Mucosa of descending colon (tissue), 3 donors: ENCODE measurements around the gene RAMP1. TPM values are rescaled to one million over a fixed set of nuclear protein-coding genes. Genes with fewer than 3 reads are reported as not detected.

Experiments
- ATAC-seq: fragments of 200-7000 bp; cut with Tn5 transposase; one replicate; pipeline ENCODE4 v1.9.1; 2020; ENCODE audit warnings: mild to moderate bottlenecking, moderate library complexity
- DNase-seq, 3 donors: peaks; one replicate each; pipeline ENCODE4 v3.0.0-alpha.2; 2020
- H3K36me3 ChIP-seq: fragments of 200-600 bp; one replicate; pipeline ENCODE4 v1.8.0; 2021; ENCODE audit warnings: low read depth, mild to moderate bottlenecking
- H3K4me1 ChIP-seq: fragments of 200-600 bp; one replicate; pipeline ENCODE4 v1.8.0; 2021; ENCODE audit warnings: low read depth, mild to moderate bottlenecking
- H3K4me3 ChIP-seq: fragments of 200-600 bp; one replicate; pipeline ENCODE4 v1.8.0; 2021; ENCODE audit warnings: mild to moderate bottlenecking
- H3K9me3 ChIP-seq: fragments of 200-600 bp; one replicate; pipeline ENCODE4 v1.8.0; 2021; ENCODE audit warnings: mild to moderate bottlenecking
- CTCF ChIP-seq: fragments of 200-600 bp; IDR thresholded peaks from one replicate; pipeline ENCODE4 v1.8.0; 2022; ENCODE audit warnings: antibody characterized with exemption, mild to moderate bottlenecking
- intact Hi-C, 2 donors: fragments of 100-400 bp; cut with DNase I in 1 of 2; cut with micrococcal nuclease in 1 of 2; formaldehyde crosslinking; loops; one replicate each; pipeline versions ENCODE4 v1.11.0 to v1.11.1; 2022; cut with DNase I, micrococcal nuclease
- total RNA-seq, 3 donors: library from RNA; stranded (reverse); fragmentation: NEBNext Ultra II Directional in 2 of 3; extraction: Animal tissue kit (Norgen Biotek cat#: 25700) in 2 of 3; gene quantifications; one replicate each; pipeline versions ENCODE4 v1.2.1 to v1.2.4, GENCODE V29; 2021 to 2023
- donor health status: DM: no; HTN: no; CAD: no; lungs with moderate emphysema.
- donor health status: DM: no; HTN: no; CAD: no.
- donor health status: DM: no; HTN: yes; CAD: no.

The RAMP1 gene
- total RNA-seq, 3 donors from 2014 or later: 4.9 to 154 (median 10.9) TPM

DNA sequence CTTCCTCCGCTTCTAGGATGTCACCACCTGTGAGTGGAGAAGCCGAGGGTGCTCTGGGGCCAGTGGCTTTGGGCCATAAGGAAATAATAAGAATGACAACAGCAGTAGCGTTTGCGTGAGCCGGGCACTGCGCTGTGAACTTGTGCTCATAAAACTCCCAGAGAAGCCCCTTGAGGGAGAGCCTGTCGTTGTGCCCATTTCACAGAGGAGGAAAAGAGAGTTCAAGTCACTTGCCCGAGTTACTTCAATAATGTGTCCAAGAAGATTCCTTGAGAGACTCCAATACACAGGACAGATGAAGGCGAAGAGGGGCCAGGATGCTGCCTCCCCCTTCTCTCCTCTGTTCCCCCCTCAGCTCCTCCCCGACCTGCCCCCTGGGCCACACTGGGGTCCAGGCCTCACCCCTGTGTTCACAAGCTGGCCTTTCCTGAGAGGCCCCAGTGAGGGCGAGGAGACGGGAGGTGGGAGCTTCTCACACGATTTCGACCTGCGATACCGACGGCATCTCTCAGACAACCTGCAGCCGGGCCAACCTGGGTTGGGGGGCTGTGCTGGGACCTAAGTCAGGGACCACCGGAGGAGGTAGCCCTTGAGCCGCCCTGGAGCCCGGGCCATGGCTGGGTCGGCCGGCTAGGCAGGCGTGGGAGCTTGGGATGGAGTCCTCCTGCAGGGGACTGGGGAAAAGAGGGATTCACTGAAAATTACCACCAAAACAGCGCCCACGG, 53.9 kb downstream of the RAMP1 start:
- ATAC-seq: no peak
- TF ChIP-seq CTCF: no peak
- Histone ChIP-seq H3K9me3 (no peaks in the 10 kb centered on the region), H3K4me3 (no peak overlapping the region), H3K4me1 (no peaks in the 10 kb centered on the region), H3K36me3 (no peaks in the 10 kb centered on the region)
- intact Hi-C loops: no loop called here
- DNase-seq: no peak

DNA sequence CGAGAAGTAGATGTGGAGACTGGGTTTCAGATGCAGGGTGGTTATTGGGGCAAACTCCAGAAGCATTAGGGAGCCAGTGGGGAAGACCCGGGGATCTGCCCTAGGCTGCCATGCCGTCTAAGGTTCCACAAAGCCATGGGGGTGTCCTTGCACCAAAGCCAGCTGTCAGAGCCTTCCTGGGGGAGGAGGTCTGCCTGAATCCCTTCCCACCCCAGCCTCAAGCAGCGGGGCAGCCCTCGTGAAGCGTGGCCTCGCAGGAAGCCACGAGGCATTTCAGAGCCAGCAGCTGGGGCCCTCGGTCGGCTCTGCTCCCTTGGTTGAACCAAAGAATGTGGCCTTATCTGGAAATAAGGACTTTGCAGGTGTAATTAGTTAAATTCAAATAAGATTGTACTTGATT, 56.2 kb downstream of the RAMP1 start:
- no peaks in the 10 kb centered on the region for H3K4me1 ChIP-seq
- intact Hi-C loops: no loop called here
- no peak for TF ChIP-seq CTCF
- DNase-seq (peak in 1 of 3 donors; percentile 25), ATAC-seq (no peak)
- H3K36me3 ChIP-seq: no peaks in the 10 kb centered on the region
- H3K4me3 ChIP-seq: no peak overlapping the region
- no peaks in the 10 kb centered on the region for H3K9me3 ChIP-seq

- H3K4me1 ChIP-seq: no peaks in the 10 kb centered on the region
- no peak for TF ChIP-seq CTCF
- H3K9me3 ChIP-seq: no peaks in the 10 kb centered on the region
- no peak for ATAC-seq
- DNase-seq: peak in 1 of 3 donors; percentile 20
- H3K4me3 ChIP-seq: no peak overlapping the region
- no peaks in the 10 kb centered on the region for H3K36me3 ChIP-seq
- intact Hi-C loops: no loop called here
Measured at GRCh38 chr2:237916296-237916695, 56.9 kb downstream of the RAMP1 start.

- ATAC-seq: no peak
- intact Hi-C loops: no loop called here
Measured at GRCh38 chr2:237917696-237918374, 58.4 kb downstream of the RAMP1 start.

DNA sequence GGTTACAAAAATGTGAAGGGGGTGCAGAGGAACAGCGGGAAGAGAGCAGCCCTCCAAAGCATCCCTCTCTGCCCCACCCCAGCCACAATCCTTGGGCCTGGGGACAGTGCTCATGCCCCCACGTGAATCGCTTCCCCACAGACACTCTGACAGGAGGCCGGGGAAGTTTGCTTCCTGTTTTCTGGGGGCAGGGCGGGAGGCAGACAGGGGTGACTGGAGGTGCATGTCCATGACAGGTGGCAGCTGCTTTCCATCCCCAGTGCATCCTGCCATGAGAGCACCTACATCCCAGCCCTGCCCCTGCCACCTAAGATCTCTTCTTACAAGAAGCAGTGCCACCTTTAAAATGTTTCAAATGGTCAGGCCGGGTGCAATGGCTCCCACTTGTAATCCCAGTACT, 60.2 kb downstream of the RAMP1 start:
- ATAC-seq (no peak), DNase-seq (peak in 1 of 3 donors; percentile 15)
- intact Hi-C loops: no loop called here
- Histone ChIP-seq H3K9me3 (no peaks in the 10 kb centered on the region), H3K36me3 (no peaks in the 10 kb centered on the region), H3K4me3 (no peak overlapping the region), H3K4me1 (no peaks in the 10 kb centered on the region)
- no peak for TF ChIP-seq CTCF

More at GRCh38 chr2:237917696-237918374, 58.4 kb downstream of the RAMP1 start:
- no peaks in the 10 kb centered on the region for H3K36me3 ChIP-seq
- no peaks in the 10 kb centered on the region for H3K9me3 ChIP-seq
- no peak overlapping the region for H3K4me3 ChIP-seq
- no peaks in the 10 kb centered on the region for H3K4me1 ChIP-seq
- DNase-seq: no peak
- no peak for TF ChIP-seq CTCF
